Spleen (tissue), 11 donors: ENCODE results near the gene DNAH9. TPM values are rescaled to one million over a fixed set of nuclear protein-coding genes. Genes with fewer than 3 reads are reported as not detected.

Source experiments
- DNase-seq: peaks from one replicate; pipeline ENCODE4 v3.0.0-alpha.2; 2020
- H3K27ac ChIP-seq, 8 donors: fragments of 200-600 bp; sonication (generic) in 7 of 8; 1 replicate in 4 of 8; 2 replicates in 4 of 8; pipeline versions ENCODE4 v1.5.0 to v1.8.0; 2016 to 2021; ENCODE audit warnings: inconsistent platforms in 4 of 8, mild to moderate bottlenecking in 4 of 8, moderate library complexity in 1 of 8
- H3K27me3 ChIP-seq, 7 donors: fragments of 200-600 bp; sonication (generic) in 6 of 7; replicated peaks in 1 of 7; 1 replicate in 4 of 7; 2 replicates in 3 of 7; pipeline versions ENCODE4 v1.5.0 to v1.8.0; 2016 to 2021; ENCODE audit warnings: inconsistent platforms in 3 of 7, mild to moderate bottlenecking in 1 of 7
- H3K36me3 ChIP-seq, 6 donors: fragments of 200-600 bp; sonication (generic) in 5 of 6; 1 replicate in 4 of 6; 2 replicates in 2 of 6; pipeline versions ENCODE4 v1.5.0 to v1.8.0; 2016 to 2021; ENCODE audit warnings: inconsistent platforms in 2 of 6
- H3K4me1 ChIP-seq, 6 donors: fragments of 200-600 bp; sonication (generic) in 5 of 6; 1 replicate in 3 of 6; 2 replicates in 3 of 6; pipeline versions ENCODE4 v1.5.0 to v1.8.0; 2016 to 2021; ENCODE audit warnings: inconsistent platforms in 3 of 6
- H3K4me3 ChIP-seq, 8 donors: fragments of 200-600 bp; sonication (generic) in 7 of 8; 1 replicate in 4 of 8; 2 replicates in 4 of 8; pipeline versions ENCODE4 v1.5.0 to v1.8.0; 2016 to 2021; ENCODE audit warnings: inconsistent platforms in 4 of 8, mild to moderate bottlenecking in 4 of 8, moderate library complexity in 2 of 8
- H3K9me3 ChIP-seq, 8 donors: fragments of 200-600 bp; sonication (generic) in 7 of 8; 1 replicate in 4 of 8; 2 replicates in 4 of 8; pipeline versions ENCODE4 v1.5.0 to v1.8.0; 2016 to 2021; ENCODE audit warnings: inconsistent platforms in 4 of 8
- CTCF ChIP-seq, 11 experiments: fragments of 200-600 bp in 7 of 11; fragments of 450-650 bp in 4 of 11; sonication (generic) in 4 of 11; IDR thresholded peaks in 8 of 11; conservative IDR thresholded peaks in 3 of 11; 1 replicate in 7 of 11; 2 replicates in 4 of 11; pipeline versions ENCODE4 v1.4.0 to v1.8.0; 2016 to 2021; ENCODE audit warnings: antibody characterized with exemption in 11 of 11, inconsistent platforms in 4 of 11, mild to moderate bottlenecking in 1 of 11
- POLR2A ChIP-seq, 3 donors: fragments of 450-650 bp; IDR thresholded peaks; one replicate each; pipeline ENCODE4 v1.5.1; 2017; ENCODE audit warnings: antibody characterized with exemption in 3 of 3, mild to moderate bottlenecking in 1 of 3
- POLR2AphosphoS5 ChIP-seq, 3 donors: sonication (generic); formaldehyde crosslinking; IDR thresholded peaks; one replicate each; pipeline ENCODE4 v1.5.1; 2017; ENCODE audit warnings: antibody characterized with exemption in 3 of 3
- WGBS, 5 donors: extraction: QIAGEN DNeasy Blood & Tissue Kit in 3 of 5; methylation state at CpG; one replicate each; pipeline versions ENCODE4 v1.1.5 to v1.1.7; 2013 to 2018; 5-methylcytosine and 5-hydroxymethylcytosine counted together
- intact Hi-C: fragments of 100-400 bp; cut with DNase I; formaldehyde crosslinking; loops from one replicate; pipeline ENCODE4 v1.15.0; 2023; ENCODE audit warnings: low total_unique reads
- polyA plus RNA-seq, 3 donors: library from polyadenylated mRNA; stranded (reverse); fragments of 200-250 nt; gene quantifications; one replicate each; pipeline ENCODE4 v1.2.1, GENCODE V29; 2013
- total RNA-seq, 7 donors: library from RNA; depleted of rRNA in 3 of 7; stranded (reverse); fragments of >200 nt in 3 of 7; fragmentation: NEBNext Ultra II Directional in 4 of 7; extraction: Animal tissue kit (Norgen Biotek cat#: 25700) in 4 of 7; gene quantifications; one replicate each; pipeline versions ENCODE4 v1.1.0 to v1.2.1, GENCODE V29; 2016 to 2021
- donor health status: healthy with polysubstance abuse.
- donor health status: DM: no; HTN: no; CAD: no; lungs with moderate emphysema.
- donor health status: DM: no; HTN: no; CAD: no.
- donor health status: Bipolar disorder and iron deficiency.
- donor health status: healthy.
- donor health status: DM: no; HTN: no; CAD: no.
- donor health status: DM: yes; HTN: yes; CAD: no.

Gene DNAH9
- total and polyA plus RNA-seq, 10 donors, result 0.06 to 0.92 (median 0.22) TPM; not detected in 2

- intact Hi-C loops, result no loop called here
- H3K4me3 ChIP-seq, result no peak overlapping the region
- TF ChIP-seq CTCF (IDR thresholded peaks at IDR 0.05 in 8 of 11, conservative IDR thresholded peaks at IDR 0.05 in 3 of 11), result no peak
- no peak for TF ChIP-seq POLR2AphosphoS5 (IDR thresholded peaks at IDR 0.05)
- TF ChIP-seq POLR2A (IDR thresholded peaks at IDR 0.05), result no peak
- peaks cover 0 to 44% (median 28%) of the 10 kb centered on the region in 8 donors for H3K9me3 ChIP-seq
- H3K27me3 ChIP-seq, result no peaks in the 10 kb centered on the region
- no peaks in the 10 kb centered on the region for H3K4me1 ChIP-seq
- H3K27ac ChIP-seq, result no peak overlapping the region
- no peaks in the 10 kb centered on the region for H3K36me3 ChIP-seq
- 43 to 55% (median 53%) methylated on average over 7 of the region's 7 CpGs for WGBS, 5 donors
- DNase-seq, result no peak
Observed at GRCh38 chr17:11908711-11909146, 310.5 kb downstream of the DNAH9 start.

- no peak overlapping the region for H3K27ac ChIP-seq
- no peaks in the 10 kb centered on the region for H3K4me1 ChIP-seq
- H3K4me3 ChIP-seq, result no peak overlapping the region
- H3K9me3 ChIP-seq, result peaks cover 0 to 44% (median 30%) of the 10 kb centered on the region in 8 donors
- no peaks in the 10 kb centered on the region for H3K27me3 ChIP-seq
- no peaks in the 10 kb centered on the region for H3K36me3 ChIP-seq
- no peak for TF ChIP-seq POLR2AphosphoS5 (IDR thresholded peaks at IDR 0.05)
- no peak for TF ChIP-seq CTCF (IDR thresholded peaks at IDR 0.05 in 8 of 11, conservative IDR thresholded peaks at IDR 0.05 in 3 of 11)
- TF ChIP-seq POLR2A (IDR thresholded peaks at IDR 0.05), result no peak
- no peak for DNase-seq
- 42 to 62% (median 56%) methylated on average over 5 of the region's 5 CpGs for WGBS, 5 donors
- intact Hi-C loops, result no loop called here
Observed at GRCh38 chr17:11909348-11909747, 311.1 kb downstream of the DNAH9 start.

GRCh38 chr17:11916091-11916490 lies 317.8 kb downstream of the DNAH9 start:
- Histone ChIP-seq H3K36me3 (no peaks in the 10 kb centered on the region), H3K4me3 (no peak overlapping the region), H3K27ac (no peak overlapping the region), H3K4me1 (peaks cover 0 to 8% (median 0%) of the 10 kb centered on the region in 6 donors), H3K9me3 (peaks cover 0 to 35% (median 22%) of the 10 kb centered on the region in 8 donors), H3K27me3 (no peaks in the 10 kb centered on the region)
- 5 to 25% (median 10%) methylated on average over 2 of the region's 2 CpGs for WGBS, 5 donors
- intact Hi-C loops, result no loop called here
- DNase-seq, result no peak
- TF ChIP-seq CTCF (IDR thresholded peaks at IDR 0.05 in 8 of 11, conservative IDR thresholded peaks at IDR 0.05 in 3 of 11), result no peak
- no peak for TF ChIP-seq POLR2A (IDR thresholded peaks at IDR 0.05)
- no peak for TF ChIP-seq POLR2AphosphoS5 (IDR thresholded peaks at IDR 0.05)

- H3K36me3 ChIP-seq, result no peaks in the 10 kb centered on the region
- no peaks in the 10 kb centered on the region for H3K27me3 ChIP-seq
- peaks cover 0 to 22% (median 10%) of the 10 kb centered on the region in 8 donors for H3K9me3 ChIP-seq
- 72 to 85% (median 78%) methylated on average over 5 of the region's 5 CpGs for WGBS, 5 donors
- no peak overlapping the region for H3K4me3 ChIP-seq
- no peak for DNase-seq
- intact Hi-C loops, result no loop called here
- peaks cover 0 to 8% (median 0%) of the 10 kb centered on the region in 6 donors for H3K4me1 ChIP-seq
- H3K27ac ChIP-seq, result no peak overlapping the region
- TF ChIP-seq POLR2A (IDR thresholded peaks at IDR 0.05), result no peak
- TF ChIP-seq POLR2AphosphoS5 (IDR thresholded peaks at IDR 0.05), result no peak
- no peak for TF ChIP-seq CTCF (IDR thresholded peaks at IDR 0.05 in 8 of 11, conservative IDR thresholded peaks at IDR 0.05 in 3 of 11)
Observed at GRCh38 chr17:11917415-11917814, 319.1 kb downstream of the DNAH9 start.
